HepG2 (cell line): ENCODE measurements around the gene DQX1. TPM values are rescaled to one million over a fixed set of nuclear protein-coding genes. Genes with fewer than 3 reads are reported as not detected.

ENCODE experiments used
- ATAC-seq: fragments of 200-7000 bp; cut with Tn5 transposase; 3 replicates; pipeline ENCODE4 v1.9.1; 2020; ENCODE audit warnings: mild to moderate bottlenecking, moderate library complexity
- BruUV-seq: library from RNA; stranded (reverse); fragments of 400-500 nt; replicated peaks from 2 replicates; lab custom pipeline; 2021; lab: Mats Ljungman, UMichigan
- CTCF ChIA-PET: fragments of 300-600 bp; formaldehyde crosslinking; extraction: SDS; loops from one replicate; lab custom pipeline; 2021; ENCODE audit warnings: low total read pairs, inconsistent platforms, low intra/inter-chr PET ratio; lab: Yijun Ruan, JAX
- POLR2A ChIA-PET: fragments of 350-600 bp; sonication (Branson Sonifier 250); formaldehyde crosslinking; loops from one replicate; lab custom pipeline; 2020; ENCODE audit warnings: antibody characterized with exemption, inconsistent platforms; lab: Yijun Ruan, JAX
- DNase-seq: peaks from one replicate; pipeline ENCODE4 v3.0.0-alpha.2; 2015; ENCODE audit warnings: low spot score
- FAIRE-seq: peaks from 3 replicates; lab custom pipeline; 2011; peaks lifted over from hg19 to GRCh38; lab: Jason Lieb, UNC
- H2AFZ ChIP-seq: one replicate; pipeline ENCODE4 v1.6.1; 2011; ENCODE audit warnings: low read length, inconsistent platforms
- H3K27ac ChIP-seq: fragments of 300-600 bp; 3 replicates; pipeline ENCODE4 v1.8.0; 2011; ENCODE audit warnings: mixed run types, mild to moderate bottlenecking, mixed read lengths, low read length, inconsistent platforms; ENCODE audit not compliant: insufficient read depth; ENCODE audit errors: extremely low read length
- H3K27me3 ChIP-seq, 2 experiments: fragments of 200-600 bp in 1 of 2; 2 replicates in 1 of 2; 3 replicates in 1 of 2; pipeline versions ENCODE4 v1.6.0 to v1.8.0; 2011; ENCODE audit warnings: low read length in 2 of 2, mild to moderate bottlenecking in 2 of 2, moderate library complexity in 2 of 2, inconsistent platforms in 1 of 2; ENCODE audit not compliant: insufficient read depth in 2 of 2, control insufficient read depth in 1 of 2
- H3K36me3 ChIP-seq, 2 experiments: fragments of 200-600 bp in 1 of 2; replicated peaks in 1 of 2; 2 replicates in 1 of 2; 3 replicates in 1 of 2; pipeline versions ENCODE4 v1.5.1 to v1.8.0; 2011; ENCODE audit warnings: low read length in 2 of 2, inconsistent platforms in 1 of 2; ENCODE audit not compliant: insufficient read depth in 2 of 2, control insufficient read depth in 1 of 2
- H3K4me1 ChIP-seq: 2 replicates; pipeline ENCODE4 v1.5.1; 2012; ENCODE audit warnings: low read length, inconsistent platforms; ENCODE audit not compliant: insufficient read depth
- H3K4me2 ChIP-seq: 2 replicates; pipeline ENCODE4 v1.6.0; 2011; ENCODE audit warnings: low read depth, low read length, inconsistent platforms
- H3K4me3 ChIP-seq, 3 experiments: fragments of 200-600 bp in 1 of 3; sonication (generic), shearing (Covaris generic) in 1 of 3; replicated peaks in 1 of 3; 2 replicates each; pipeline ENCODE4 v1.5.1; 2011 to 2016; ENCODE audit warnings: low read length in 3 of 3, inconsistent platforms in 2 of 3, low read depth in 2 of 3, mild to moderate bottlenecking in 2 of 3, control low read depth in 1 of 3, mixed read lengths in 1 of 3; ENCODE audit not compliant: insufficient read depth in 1 of 3
- H3K79me2 ChIP-seq: one replicate; pipeline ENCODE4 v1.6.1; 2011; ENCODE audit warnings: low read length, inconsistent platforms; ENCODE audit not compliant: insufficient read depth
- H3K9ac ChIP-seq: 2 replicates; pipeline ENCODE4 v1.6.0; 2011; ENCODE audit warnings: mild to moderate bottlenecking, low read depth, low read length, inconsistent platforms; ENCODE audit not compliant: insufficient read depth
- H3K9me3 ChIP-seq: 2 replicates; pipeline ENCODE4 v1.5.1; 2012; ENCODE audit warnings: mild to moderate bottlenecking, low read length
- H4K20me1 ChIP-seq: 2 replicates; pipeline ENCODE4 v1.6.0; 2011; ENCODE audit warnings: inconsistent platforms, mild to moderate bottlenecking, low read length, moderate library complexity; ENCODE audit not compliant: insufficient read depth
- LBX2 ChIP-seq: sonication (generic); formaldehyde crosslinking; IDR thresholded peaks from 2 replicates; pipeline ENCODE4 v1.5.0; 2020; ENCODE audit warnings: missing genetic modification reagents, mild to moderate bottlenecking, borderline replicate concordance
- NFATC3 ChIP-seq: sonication (generic); formaldehyde crosslinking; IDR thresholded peaks from 2 replicates; pipeline ENCODE4 v1.5.1; 2020; ENCODE audit warnings: mild to moderate bottlenecking, missing genetic modification reagents
- POLR2A ChIP-seq, 2 experiments: IDR thresholded peaks; 2 replicates each; pipeline ENCODE4 v1.6.1; 2011; ENCODE audit warnings: low read depth in 2 of 2, low read length in 2 of 2, mild to moderate bottlenecking in 1 of 2, moderate library complexity in 1 of 2; ENCODE audit not compliant: insufficient read depth in 1 of 2
- RBAK ChIP-seq: sonication (generic); formaldehyde crosslinking; IDR thresholded peaks from 2 replicates; pipeline ENCODE4 v1.5.1; 2020; ENCODE audit warnings: mild to moderate bottlenecking, missing genetic modification reagents
- REPIN1 ChIP-seq: sonication (generic); formaldehyde crosslinking; IDR thresholded peaks from 2 replicates; pipeline ENCODE4 v1.8.0; 2022; ENCODE audit warnings: missing genetic modification reagents, low read depth, mild to moderate bottlenecking, borderline replicate concordance
- SALL1 ChIP-seq: sonication (generic); formaldehyde crosslinking; IDR thresholded peaks from 2 replicates; pipeline ENCODE4 v1.8.0; 2022; ENCODE audit warnings: mild to moderate bottlenecking, missing genetic modification reagents
- SRSF9 ChIP-seq: fragments of 200-400 bp; formaldehyde crosslinking; IDR thresholded peaks from 2 replicates; pipeline ENCODE4 v1.6.1; 2018; ENCODE audit warnings: borderline replicate concordance, mild to moderate bottlenecking, low read depth, low read length; ENCODE audit not compliant: insufficient read depth, poor library complexity, severe bottlenecking
- ZBTB21 ChIP-seq: sonication (generic); formaldehyde crosslinking; IDR thresholded peaks from 2 replicates; pipeline ENCODE4 v1.4.0; 2020; ENCODE audit warnings: missing genetic modification reagents
- ZEB1 ChIP-seq: IDR thresholded peaks from 2 replicates; pipeline ENCODE4 v1.6.1; 2012; ENCODE audit warnings: mild to moderate bottlenecking, low read depth, inconsistent platforms; ENCODE audit not compliant: insufficient replicate concordance
- ZFAT ChIP-seq: sonication (generic); formaldehyde crosslinking; conservative IDR thresholded peaks from 2 replicates; pipeline ENCODE4 v1.8.1; 2023; ENCODE audit warnings: missing genetic modification reagents, inconsistent platforms
- ZFP36 ChIP-seq: fragments of 150-350 bp; IDR thresholded peaks from 2 replicates; pipeline ENCODE4 v1.6.1; 2018; ENCODE audit warnings: borderline replicate concordance, low read length, low read depth; ENCODE audit not compliant: partially characterized antibody
- ZNF317 ChIP-seq: sonication (generic); formaldehyde crosslinking; IDR thresholded peaks from 2 replicates; pipeline ENCODE4 v1.5.0; 2020; ENCODE audit warnings: mild to moderate bottlenecking, missing genetic modification reagents
- ZNF710 ChIP-seq: sonication (generic); formaldehyde crosslinking; IDR thresholded peaks from 2 replicates; pipeline ENCODE4 v1.5.0; 2020; ENCODE audit warnings: mild to moderate bottlenecking, missing genetic modification reagents, borderline replicate concordance
- ZNF772 ChIP-seq: sonication (generic); formaldehyde crosslinking; IDR thresholded peaks from 2 replicates; pipeline ENCODE4 v1.5.0; 2020; ENCODE audit warnings: mild to moderate bottlenecking, missing genetic modification reagents
- in situ Hi-C: cut with HindIII; loops from 2 replicates; pipeline ENCODE4 v1.10.0; 2017; ENCODE audit warnings: low pct_unique_long_range_greater_than_20kb; ENCODE audit not compliant: extremely low pct_ligation_motif_present
- intact Hi-C: fragments of 100-400 bp; cut with micrococcal nuclease; formaldehyde crosslinking; loops from one replicate; pipeline ENCODE4 v1.10.0; 2022; ENCODE audit not compliant: unreplicated experiment
- polyA plus RNA-seq, 8 experiments: library from polyadenylated mRNA; depleted of rRNA in 3 of 8; stranded (reverse) in 7 of 8; unstranded in 1 of 8; fragments of >200 nt; fragmentation: Illumina TruSeq in 4 of 8; extraction: Trizol in 4 of 8; gene quantifications; 2 replicates each; pipeline versions ENCODE4 v1.2.1 to v1.2.3, GENCODE V29; 2011 to 2016; ENCODE audit warnings: low read depth in 4 of 8, missing spikeins in 1 of 8, mixed read lengths in 1 of 8; ENCODE audit not compliant: insufficient read depth in 1 of 8
- total RNA-seq, 5 experiments: library from RNA; depleted of rRNA; stranded (reverse); fragments of >200 nt; fragmentation: Illumina TruSeq; extraction: Trizol; gene quantifications; 2 replicates each; pipeline ENCODE4 v1.2.3, GENCODE V29; 2016; ENCODE audit warnings: low read depth in 1 of 5

The DQX1 gene
- total and polyA plus RNA-seq, 2 of the 13 experiments (the other 11 are each of a cell fraction or from before 2014, with no cell fraction given), result 27.6 to 89.8 TPM

GRCh38 chr2:74501335-74502071 lies 24.5 kb downstream of the DQX1 start (continued):
- TF ChIP-seq ZNF772 (CRISPR knock-in tag) (no peak), SALL1 (CRISPR knock-in tag) (peak; percentile 33; the same call in 1 of the 2 replicates), ZFP36 (no peak), LBX2 (CRISPR knock-in tag) (no peak), ZNF317 (CRISPR knock-in tag) (no peak), SRSF9 (no peak), ZEB1 (no peak), RBAK (CRISPR knock-in tag) (no peak), ZBTB21 (CRISPR knock-in tag) (no peak), REPIN1 (CRISPR knock-in tag) (no peak), NFATC3 (CRISPR knock-in tag) (0 out of 2 replicates have a peak, but pooled peaks have one; percentile 45)

GRCh38 chr2:74500578-74500946 lies 25.5 kb downstream of the DQX1 start:
- Histone ChIP-seq H3K27ac (peak overlapping the region; percentile 89), H3K4me3 (peak overlapping the region in 1 of 3 experiments; percentile 86; a peak in 1 of 6 replicates), H3K4me2 (peak overlapping the region; percentile 92), H3K27me3 (no peaks in the 10 kb centered on the region; a peak in 1 of 5 replicates), H3K4me1 (peaks cover 77% of the 10 kb centered on the region), H4K20me1 (no peaks in the 10 kb centered on the region), H3K9ac (0 out of 2 replicates have a peak overlapping the region, but pooled peaks have one; percentile 18), H3K79me2 (peaks cover 41% of the 10 kb centered on the region), H3K9me3 (no peaks in the 10 kb centered on the region), H3K36me3 (no peaks in the 10 kb centered on the region; a peak in 2 of 5 replicates), H2AFZ (no peak overlapping the region)
- in situ Hi-C loops, result no loop called here
- ATAC-seq, result no peak
- ChIA-PET CTCF (no interaction called here), POLR2A (interaction anchor here (0.7 to 16.5 kb wide), 12 partner anchors 10 to 1323 kb away, joined by 3 to 795 read pairs (median 19); partner anchors contain the start of genes AUP1, CCDC142, DQX1 and HTRA2)
- 0 out of 2 replicates have a peak, but pooled peaks have one; percentile 4 for TF ChIP-seq ZFAT (CRISPR knock-in tag)
- TF ChIP-seq ZNF710, result no peak
- 0 out of 4 replicates have a peak, but pooled peaks of 1 of the 2 experiments have one; percentile 7 for TF ChIP-seq POLR2A (IDR thresholded peaks at IDR 0.05; ENCODE audit: insufficient read depth in 1 of 2, low read depth in 2 of 2, low read length in 2 of 2)
- no TSS peak for BruUV-seq
- no peak for DNase-seq
- intact Hi-C loops, result loop anchor here (2.0 kb wide), 1 partner anchor 60 kb away; the partner anchor contains the start of gene RTKN
- no peak for FAIRE-seq
